Activated gamma-delta T cell treated with Interleukin-2 at 50 U/mL for 16 hours (primary cell): ENCODE results near the gene AFDN.

Experiments used
- DNase-seq: peaks from one replicate; pipeline ENCODE4 v3.0.0-alpha.2; 2020

AFDN gene

DNA sequence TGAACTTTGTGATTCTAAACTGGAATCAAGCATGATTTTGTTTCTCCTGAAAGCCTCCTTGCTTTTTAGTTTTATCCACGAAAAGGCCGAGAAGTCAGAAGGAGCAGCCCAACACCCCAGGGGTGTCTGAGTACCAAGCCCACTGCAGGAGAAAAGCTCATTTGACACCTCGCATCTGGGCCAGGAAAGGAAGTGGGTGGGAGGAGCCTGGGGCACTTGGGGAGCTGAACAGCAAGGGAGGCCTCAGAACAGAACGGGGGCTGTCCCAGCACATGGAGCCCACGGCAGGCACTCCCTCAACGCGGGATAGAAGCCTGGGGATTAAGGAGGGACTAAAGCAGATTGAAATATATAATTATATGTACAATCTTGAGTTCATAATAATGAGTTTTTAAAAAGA lies 177.3 kb downstream of the AFDN start:
- no peak for DNase-seq

DNA sequence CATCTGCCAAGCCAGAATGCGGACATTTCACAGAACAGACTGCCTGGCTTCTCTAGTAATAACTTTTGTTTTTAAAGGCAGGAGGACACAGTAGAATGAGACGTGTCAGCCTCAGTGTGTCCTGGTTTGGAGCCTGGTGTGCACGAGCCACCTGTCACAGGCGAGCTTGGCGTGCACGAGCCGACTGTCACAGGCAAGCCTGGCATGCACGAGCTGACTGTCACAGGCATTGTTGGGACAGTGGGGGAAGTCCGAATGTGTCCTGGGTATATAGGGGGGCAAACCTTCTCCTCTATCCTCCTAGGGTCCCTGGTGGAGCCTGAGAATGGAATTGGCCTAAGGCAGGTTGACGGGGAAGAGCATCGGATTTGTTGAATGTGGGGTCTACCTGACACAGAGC lies 178.2 kb downstream of the AFDN start:
- no peak for DNase-seq

DNA sequence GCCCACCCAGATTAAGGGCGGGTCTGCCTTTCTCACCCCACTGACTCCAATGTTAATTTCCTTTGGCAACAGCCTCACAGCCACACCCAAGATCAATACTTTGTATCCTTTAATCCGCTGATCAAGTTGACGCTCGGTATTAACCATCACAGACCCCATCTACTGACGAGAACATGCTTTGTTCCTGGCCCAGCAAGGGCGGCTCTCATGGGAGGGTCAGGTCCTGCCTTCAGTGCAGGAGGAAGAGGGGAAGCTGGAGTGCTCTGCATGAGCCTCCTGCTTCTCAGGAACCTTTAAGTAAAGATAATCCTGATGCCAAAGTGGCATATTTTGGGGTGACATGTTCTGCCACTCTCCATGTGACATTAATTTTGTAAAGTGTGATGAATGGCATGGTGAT lies 179.1 kb downstream of the AFDN start:
- no peak for DNase-seq

DNA sequence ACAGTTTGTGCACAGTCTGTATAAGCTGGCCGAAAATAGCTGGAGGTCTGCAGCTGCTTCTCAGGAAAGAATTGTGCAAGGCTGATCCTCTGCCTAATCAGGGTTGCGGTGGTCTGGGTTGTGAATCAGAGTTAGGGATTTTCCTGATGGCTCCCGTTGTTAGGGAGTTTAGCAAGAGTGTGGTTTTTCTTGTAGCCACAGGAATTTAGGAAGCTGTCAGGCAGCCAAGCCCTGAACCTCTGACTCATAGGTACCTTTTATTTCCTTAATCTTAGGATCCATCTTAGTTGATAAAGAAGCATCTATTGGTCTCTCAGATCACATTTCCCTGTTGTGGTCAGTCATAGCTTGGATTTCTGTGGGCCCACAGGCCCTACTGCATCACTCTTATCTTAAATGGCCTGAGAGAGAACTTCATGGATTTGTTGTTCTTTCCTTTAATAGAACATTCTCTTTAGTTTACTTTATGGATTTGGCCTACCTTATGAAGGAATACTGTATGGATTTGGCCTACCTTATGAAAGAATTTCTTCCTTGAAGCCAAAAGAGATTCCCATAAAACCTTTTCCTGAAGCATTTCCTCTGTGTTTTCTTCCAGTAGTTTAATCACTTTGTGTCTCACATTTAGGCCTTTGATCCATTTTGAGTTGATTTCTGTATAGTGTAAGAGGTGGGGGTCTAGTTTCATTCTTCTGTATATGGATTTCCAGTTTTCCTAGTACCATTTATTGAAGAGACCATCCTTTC lies 181.1 kb downstream of the AFDN start:
- DNase-seq: no peak

DNA sequence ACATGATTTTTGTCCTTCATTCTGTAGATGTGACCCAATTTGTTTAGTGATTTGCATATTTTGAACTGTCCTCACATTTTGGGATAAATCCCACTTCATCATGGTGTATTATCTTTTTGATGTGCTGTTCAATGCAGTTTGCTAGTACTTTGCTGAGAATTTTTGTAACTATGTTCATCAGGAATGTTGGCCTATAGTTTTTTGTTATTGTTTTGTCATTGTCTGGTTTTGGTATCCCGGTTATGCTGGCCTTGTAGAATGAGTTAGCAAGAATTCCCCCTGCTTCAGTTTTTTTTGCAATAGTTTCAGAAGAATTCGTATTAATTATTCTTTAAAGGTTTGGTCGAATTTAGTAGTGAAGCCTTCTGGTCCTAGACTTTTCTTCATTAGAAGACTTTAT lies 182.6 kb downstream of the AFDN start:
- DNase-seq: no peak

DNA sequence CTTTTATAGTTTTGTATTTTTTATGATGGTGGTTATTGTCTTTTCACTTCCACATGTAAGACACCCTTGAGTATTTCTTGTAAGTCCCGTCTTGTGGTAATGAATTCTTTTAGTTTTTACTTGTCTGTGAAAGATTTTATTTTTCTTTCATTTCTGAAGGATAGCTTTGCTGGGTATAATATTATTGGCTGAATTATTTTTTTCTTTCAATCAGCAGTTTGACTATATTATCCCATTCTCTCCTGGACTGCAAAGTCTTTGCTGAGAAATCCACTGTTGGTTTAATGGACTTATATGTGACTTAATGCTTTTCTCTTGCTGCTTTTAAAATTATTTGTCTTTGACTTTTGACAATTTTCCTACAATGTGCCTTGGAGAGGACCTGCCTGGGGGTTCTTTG lies 184.6 kb downstream of the AFDN start:
- DNase-seq: no peak

DNA sequence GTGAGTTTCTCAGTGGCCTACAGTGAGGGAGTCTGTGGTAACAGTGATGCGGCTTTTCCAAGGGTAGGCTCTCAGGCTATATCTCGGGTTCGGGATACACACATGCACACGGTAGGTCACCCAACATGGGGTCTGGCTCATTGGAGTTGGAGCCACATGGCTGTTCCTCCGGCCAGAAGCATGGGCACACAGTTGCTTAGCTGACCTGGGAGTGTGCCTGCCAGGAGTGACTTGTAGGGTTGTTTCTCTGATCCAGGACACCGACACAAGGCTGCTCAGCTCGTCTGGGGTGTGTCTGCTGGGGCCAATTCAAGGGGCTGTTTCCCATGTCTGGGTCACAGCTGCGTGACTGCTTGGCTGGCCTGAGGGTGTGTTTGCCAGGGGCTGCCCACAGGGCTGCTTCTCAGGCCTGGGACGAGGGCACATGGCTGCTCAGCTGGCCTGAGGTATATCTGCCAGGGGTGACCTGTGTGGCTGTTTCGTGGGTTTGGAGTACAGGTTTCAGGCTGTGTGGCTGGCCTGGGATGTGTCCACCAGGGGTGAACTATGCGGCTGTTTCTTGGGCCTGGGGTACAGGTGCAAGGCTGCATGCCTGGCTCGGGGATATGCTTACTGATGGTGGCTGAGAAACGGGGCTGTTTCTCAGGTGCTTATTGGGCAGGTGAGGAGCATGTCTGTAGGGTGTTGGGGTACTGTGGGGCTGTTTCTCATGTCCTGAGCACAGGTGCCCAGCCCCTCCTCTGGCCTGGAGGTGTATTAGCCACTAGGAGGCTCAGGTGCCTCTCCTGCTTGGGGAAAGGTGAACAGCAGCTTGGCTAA lies 185.9 kb downstream of the AFDN start:
- no peak for DNase-seq

DNA sequence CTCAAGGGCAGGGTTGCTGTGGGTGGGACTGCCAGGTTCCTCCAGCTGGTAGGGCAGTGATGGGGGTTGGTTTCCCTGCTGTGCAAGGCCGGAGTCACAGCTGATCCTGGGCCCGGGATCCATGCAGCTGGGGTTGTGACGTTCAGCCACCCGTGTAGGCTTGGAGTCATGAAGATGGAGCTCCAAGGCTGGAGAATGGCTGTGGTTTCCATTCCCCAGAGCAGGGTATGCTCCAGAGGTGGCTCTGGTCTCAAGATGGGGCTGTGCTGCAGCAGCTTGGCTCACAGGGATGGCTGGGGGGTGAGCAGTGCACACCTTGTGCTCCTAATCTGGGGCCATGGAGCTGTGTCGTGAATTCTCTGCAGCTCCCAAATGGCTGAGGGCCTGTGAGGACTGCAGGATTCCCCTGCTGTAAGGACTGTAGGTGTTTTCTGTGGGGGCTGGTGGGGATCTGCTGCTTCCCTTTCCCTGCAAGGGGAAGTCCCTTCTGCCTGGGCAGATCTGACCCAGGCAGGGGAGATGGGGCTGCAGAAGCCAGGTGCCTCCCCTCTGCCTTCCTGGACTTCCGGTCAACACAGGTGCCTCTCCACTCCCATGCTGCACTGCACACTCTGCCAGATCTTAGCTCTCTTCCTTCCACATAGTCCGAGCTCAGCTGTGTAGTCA lies 186.7 kb downstream of the AFDN start:
- DNase-seq: no peak

DNA sequence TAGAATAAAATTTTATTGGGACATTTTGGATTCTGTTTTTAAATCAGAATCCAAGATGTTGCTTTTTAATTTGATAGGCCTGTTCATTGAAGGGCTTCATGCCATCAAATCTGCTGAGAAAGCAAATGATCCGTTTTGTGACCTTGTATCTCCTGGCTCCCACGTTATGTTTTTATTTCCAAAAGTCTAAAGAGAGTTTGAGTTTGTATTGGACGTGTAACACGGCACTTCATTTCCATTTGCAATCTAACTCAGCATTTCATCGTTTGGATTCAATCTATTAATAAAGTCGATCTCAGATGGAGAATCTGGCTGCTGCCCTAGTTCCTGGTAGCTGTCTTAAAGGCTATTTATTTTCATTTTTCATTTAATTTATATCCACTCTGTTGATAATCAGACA lies 187.7 kb downstream of the AFDN start:
- DNase-seq: no peak

DNA sequence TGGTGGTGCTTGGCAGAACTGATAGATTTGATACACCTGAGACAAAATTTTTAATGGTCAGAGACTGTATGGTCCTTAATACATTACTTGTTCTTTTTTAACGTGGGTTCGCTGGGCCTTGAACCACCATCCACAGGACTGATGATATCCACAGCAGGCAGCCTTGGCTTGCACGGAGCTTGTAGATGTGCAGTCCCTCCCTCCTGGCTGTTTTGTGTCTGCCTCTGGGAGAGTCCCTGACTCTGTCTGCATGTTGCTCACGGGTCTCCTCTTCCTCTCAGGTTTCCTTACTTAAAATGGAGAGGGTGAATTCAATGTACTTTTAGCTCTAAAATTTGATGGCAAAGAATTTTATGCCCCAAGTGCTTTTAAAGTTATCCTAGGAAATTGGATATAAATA lies 188.3 kb downstream of the AFDN start:
- no peak for DNase-seq

DNA sequence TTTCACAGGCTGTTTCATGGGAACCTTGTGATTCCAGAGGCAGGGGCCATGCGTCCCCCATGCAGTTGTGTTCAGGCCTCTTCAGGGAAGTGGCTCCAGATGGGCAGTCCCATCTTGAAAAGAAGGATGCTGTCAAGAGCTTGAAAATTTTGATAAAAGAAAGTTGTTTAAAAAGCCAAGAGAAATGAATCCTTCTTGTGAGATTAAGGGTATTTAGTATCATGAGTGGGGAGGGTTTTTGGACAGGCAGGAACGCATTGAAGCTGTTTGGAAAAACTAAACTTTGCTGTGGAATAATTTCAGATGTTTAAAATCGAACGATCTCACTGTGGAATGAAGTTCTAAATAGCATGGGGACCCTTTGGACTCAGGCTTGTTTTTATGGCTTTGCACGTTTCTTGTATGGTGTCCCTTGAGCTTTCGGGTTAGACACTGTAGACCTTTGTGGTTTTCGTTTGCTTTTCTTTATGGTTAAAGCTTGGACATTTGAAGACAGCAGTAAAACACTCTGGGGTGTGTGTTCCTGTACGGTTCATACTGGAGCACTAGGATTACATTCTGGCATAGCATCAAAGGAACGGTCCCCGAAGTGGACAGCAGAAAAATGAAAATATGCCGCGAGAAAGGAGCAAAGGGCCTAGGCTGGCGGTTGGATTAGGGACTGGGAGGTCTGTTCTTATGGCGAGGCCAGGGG lies 188.9 kb downstream of the AFDN start:
- no peak for DNase-seq

DNA sequence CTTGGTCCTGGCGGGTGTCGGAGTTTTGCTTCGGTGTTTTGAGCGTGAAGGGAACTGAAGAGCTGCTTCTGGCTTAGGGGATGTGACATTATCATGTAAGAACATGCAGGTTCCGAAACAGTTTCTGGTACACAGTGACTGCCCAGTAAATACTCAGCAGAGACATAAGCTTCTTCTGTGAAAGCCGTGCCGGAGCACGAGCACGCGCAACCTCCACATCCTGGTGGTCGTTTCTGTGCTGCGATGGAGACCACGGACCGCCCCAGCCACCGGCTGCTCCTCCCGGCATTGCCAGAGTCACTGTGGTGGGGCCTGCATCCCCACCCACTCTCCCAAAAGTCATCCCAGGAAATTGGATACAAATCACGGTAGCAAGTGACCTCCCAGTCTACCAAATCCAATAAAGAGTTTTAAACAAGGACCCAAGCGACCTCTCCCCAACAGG lies 189.5 kb downstream of the AFDN start:
- DNase-seq: no peak

DNA sequence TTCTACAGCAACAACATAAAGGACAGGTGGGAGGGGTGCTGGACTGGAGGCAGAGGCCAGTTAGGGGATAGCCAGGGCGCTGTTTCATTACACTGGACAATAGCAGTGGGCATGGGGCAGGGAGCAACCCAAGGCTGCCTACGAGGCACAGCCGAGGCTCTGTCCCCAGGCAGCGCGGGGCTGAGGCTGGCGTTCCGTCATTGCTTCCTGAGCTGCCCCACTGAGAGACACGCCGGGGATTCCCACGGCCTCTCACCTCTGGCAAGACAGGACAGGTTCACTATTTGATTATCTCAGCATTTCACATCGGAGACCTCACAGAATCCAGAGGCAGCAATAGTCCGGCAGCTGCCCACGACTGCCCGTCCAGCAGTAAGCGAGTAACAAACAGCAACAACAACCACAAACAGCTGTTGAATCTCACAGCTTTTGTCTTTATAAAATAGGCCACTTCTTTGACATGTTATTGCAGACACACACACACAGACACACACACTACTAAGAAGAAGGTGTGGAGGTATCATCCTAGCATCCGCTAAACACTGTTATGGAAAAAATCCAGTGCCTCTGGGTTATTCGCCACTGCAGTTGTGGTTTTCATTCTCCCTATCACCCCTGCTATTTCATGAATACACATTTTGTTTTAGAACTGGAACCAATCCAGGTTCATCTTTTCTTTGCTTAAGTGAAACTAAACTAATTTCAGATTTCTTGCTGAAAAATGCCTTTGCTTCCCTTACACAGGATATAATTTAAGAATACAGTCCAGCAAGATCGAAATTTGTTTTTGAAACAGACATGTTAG lies 190.2 kb downstream of the AFDN start:
- DNase-seq: no peak

DNA sequence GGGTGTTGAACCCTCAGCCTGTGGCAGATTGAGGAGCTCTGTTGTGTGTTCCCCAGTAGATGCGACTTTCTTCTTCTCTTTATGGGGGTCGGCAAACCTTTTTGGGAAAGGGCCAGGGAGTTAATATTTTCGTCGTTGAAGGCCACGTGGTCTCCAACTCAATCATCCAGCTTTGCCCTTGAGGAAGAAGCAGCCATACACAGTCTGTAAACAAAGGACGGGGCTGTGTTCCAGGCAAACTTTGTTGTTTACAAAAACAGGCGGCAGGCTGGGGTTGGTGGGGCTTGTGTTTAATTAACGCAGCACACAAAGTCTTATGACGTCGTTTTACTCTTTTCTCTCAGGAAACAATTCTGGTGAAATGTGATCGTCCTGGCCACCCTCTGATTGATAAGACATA lies 190.9 kb downstream of the AFDN start:
- DNase-seq: no peak

DNA sequence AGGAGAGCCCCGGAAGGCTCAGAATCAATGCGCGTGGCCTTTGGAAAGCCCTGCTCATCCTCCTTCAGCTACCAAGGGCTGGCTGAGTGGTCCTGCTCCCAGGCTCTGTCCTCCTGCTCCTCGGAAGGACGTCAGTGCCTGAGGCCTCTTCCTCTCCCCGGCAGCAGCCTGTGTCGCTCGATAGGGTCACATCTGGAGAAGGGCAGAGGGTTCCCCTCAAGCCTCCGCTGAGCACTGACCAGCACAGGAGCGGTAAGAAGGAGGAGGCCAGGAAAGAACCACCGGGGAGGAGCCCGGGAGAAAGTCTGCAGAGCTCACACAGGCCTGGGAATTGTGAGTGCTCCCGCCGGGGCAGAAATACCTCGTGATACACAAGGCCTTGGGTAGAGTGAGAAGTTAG lies 192.0 kb downstream of the AFDN start:
- DNase-seq: no peak

DNA sequence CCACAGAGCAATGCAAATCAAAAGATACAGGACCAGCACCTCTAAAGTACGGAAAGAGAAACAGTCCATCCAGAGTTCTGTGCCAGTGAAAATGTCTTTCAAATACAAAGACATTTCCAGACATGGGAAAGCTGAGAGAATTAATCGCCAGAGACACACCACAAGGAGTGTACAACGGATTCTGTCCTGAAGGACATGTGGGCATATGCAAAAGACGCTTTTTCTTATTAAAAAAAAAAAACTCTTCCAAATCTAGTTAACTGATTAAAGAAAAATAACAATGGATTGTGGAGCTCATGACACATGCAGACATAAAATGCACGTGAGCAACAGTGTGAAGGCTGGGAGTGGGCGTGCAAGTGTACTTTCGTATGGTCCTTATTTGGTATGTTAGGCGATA lies 193.5 kb downstream of the AFDN start:
- no peak for DNase-seq

DNA sequence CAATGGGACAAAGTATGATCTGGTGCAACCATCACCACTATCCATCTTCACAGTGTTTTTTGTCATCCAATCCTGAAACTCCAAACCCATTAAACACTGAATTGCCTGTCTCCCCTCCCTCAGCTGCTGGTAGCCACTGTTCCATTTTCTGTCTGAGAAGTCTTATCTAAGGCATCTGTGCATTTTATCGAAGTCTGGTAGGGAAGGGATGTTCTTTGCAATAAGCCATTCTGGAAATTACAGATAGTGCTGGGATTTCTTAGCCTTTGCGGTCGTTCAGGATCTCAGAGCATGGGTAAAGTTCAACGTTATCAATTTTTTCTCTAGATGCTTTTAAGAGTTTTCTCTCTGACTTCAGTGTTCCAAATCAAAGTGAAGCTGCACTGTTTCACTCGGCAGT lies 194.9 kb downstream of the AFDN start:
- DNase-seq: no peak
